ENCODE results near the gene SNAP29.
"Not testable (repeated sequence)": the region's sequence is repeated elsewhere in the genome, so short reads cannot be mapped to it uniquely, and the experiment has no call there.

Gene SNAP29

GRCh38 chr22:20858615-20859416, at the start of gene SNAP29, which contains the start of gene PI4KA:
Gene SNAP29, plus strand, starts transcription at chr22:20859007. Its CDS starts 104 bp downstream, at chr22:20859111.
Gene PI4KA, minus strand, starts transcription at chr22:20858811. Its CDS starts 86 bp downstream, at chr22:20858725.
- peak; percentile 84 for DNase-seq (ENCODE audit: low read depth, low spot score)

- DNase-seq (ENCODE audit: low read depth, low spot score), result no peak
Measured at GRCh38 chr22:20809538-20810185, 49.1 kb upstream of the SNAP29 start.

GRCh38 chr22:20810645-20811044, 48.2 kb upstream of the SNAP29 start:
- DNase-seq (ENCODE audit: low read depth, low spot score), result no peak

- DNase-seq (ENCODE audit: low read depth, low spot score), result no peak
Measured at GRCh38 chr22:20811171-20811570, 47.6 kb upstream of the SNAP29 start.

GRCh38 chr22:20811971-20812660, 46.7 kb upstream of the SNAP29 start:
- no peak for DNase-seq (ENCODE audit: low read depth, low spot score)

- DNase-seq (ENCODE audit: low read depth, low spot score), result no peak
Measured at GRCh38 chr22:20813056-20813455, 45.8 kb upstream of the SNAP29 start.

GRCh38 chr22:20814221-20814808, 44.5 kb upstream of the SNAP29 start:
- no peak for DNase-seq (ENCODE audit: low read depth, low spot score)

GRCh38 chr22:20815477-20816050, 43.2 kb upstream of the SNAP29 start:
- DNase-seq (ENCODE audit: low read depth, low spot score), result no peak

- DNase-seq (ENCODE audit: low read depth, low spot score), result no peak
Measured at GRCh38 chr22:20816559-20816958, 42.2 kb upstream of the SNAP29 start.

- no peak for DNase-seq (ENCODE audit: low read depth, low spot score)
Measured at GRCh38 chr22:20818471-20818870, 40.3 kb upstream of the SNAP29 start.

GRCh38 chr22:20819471-20819870, 39.3 kb upstream of the SNAP29 start:
- DNase-seq (ENCODE audit: low read depth, low spot score), result no peak

- DNase-seq (ENCODE audit: low read depth, low spot score), result not testable (repeated sequence)
Measured at GRCh38 chr22:20821717-20822239, 37.0 kb upstream of the SNAP29 start.

- DNase-seq (ENCODE audit: low read depth, low spot score), result no peak
Measured at GRCh38 chr22:20822240-20822639, 36.6 kb upstream of the SNAP29 start.

GRCh38 chr22:20823264-20823663, 35.5 kb upstream of the SNAP29 start:
- no peak for DNase-seq (ENCODE audit: low read depth, low spot score)

- not testable (repeated sequence) for DNase-seq (ENCODE audit: low read depth, low spot score)
Measured at GRCh38 chr22:20825216-20825615, 33.6 kb upstream of the SNAP29 start.

GRCh38 chr22:20825624-20826023, 33.2 kb upstream of the SNAP29 start:
- no peak for DNase-seq (ENCODE audit: low read depth, low spot score)

GRCh38 chr22:20826373-20827152, 32.2 kb upstream of the SNAP29 start:
- DNase-seq (ENCODE audit: low read depth, low spot score), result not testable (repeated sequence)

GRCh38 chr22:20829491-20830134, 29.2 kb upstream of the SNAP29 start:
- no peak for DNase-seq (ENCODE audit: low read depth, low spot score)

- DNase-seq (ENCODE audit: low read depth, low spot score), result no peak
Measured at GRCh38 chr22:20833225-20833665, 25.6 kb upstream of the SNAP29 start.

GRCh38 chr22:20834206-20834605, 24.6 kb upstream of the SNAP29 start:
- no peak for DNase-seq (ENCODE audit: low read depth, low spot score)
